H1 (cell line): ENCODE measurements around the gene HEATR9. TPM values are rescaled to one million over a fixed set of nuclear protein-coding genes. Genes with fewer than 3 reads are reported as not detected.

Source experiments
- CTCF ChIA-PET: fragments of 300-600 bp; sonication (Branson Sonifier 250); formaldehyde crosslinking; loops from one replicate; lab custom pipeline; 2021; ENCODE audit not compliant: partially characterized antibody; lab: Charles Lee
- POLR2A ChIA-PET: fragments of 300-600 bp; sonication (Branson Sonifier 250); formaldehyde crosslinking; loops from one replicate; lab custom pipeline; 2021; ENCODE audit warnings: inconsistent platforms; ENCODE audit not compliant: partially characterized antibody; lab: Charles Lee
- DNase-seq, 2 experiments: peaks; one replicate each; pipeline versions ENCODE4 v3.0.0 to v3.0.0-alpha.2; 2010 to 2022; ENCODE audit warnings: low spot score in 2 of 2, low read depth in 1 of 2, mixed read lengths in 1 of 2
- FAIRE-seq: peaks from 2 replicates; lab custom pipeline; 2011; peaks lifted over from hg19 to GRCh38; lab: Jason Lieb, UNC
- H2AFZ ChIP-seq: 2 replicates; pipeline ENCODE4 v1.8.1; 2012; ENCODE audit warnings: low read length, inconsistent platforms
- H2AK5ac ChIP-seq: 2 replicates; pipeline ENCODE4 v1.6.1; 2013; ENCODE audit warnings: low read depth, low read length
- H2BK120ac ChIP-seq: replicated peaks from 2 replicates; pipeline ENCODE3; 2013; ENCODE audit warnings: low read depth, low read length, inconsistent platforms
- H2BK12ac ChIP-seq: 2 replicates; pipeline ENCODE4 v1.6.1; 2013; ENCODE audit warnings: low read depth, low read length
- H2BK15ac ChIP-seq: 2 replicates; pipeline ENCODE4 v1.6.1; 2013; ENCODE audit warnings: low read length
- H2BK20ac ChIP-seq: 2 replicates; pipeline ENCODE4 v1.6.1; 2013; ENCODE audit warnings: low read length
- H2BK5ac ChIP-seq: 2 replicates; pipeline ENCODE4 v1.6.1; 2013; ENCODE audit warnings: low read depth, low read length
- H3K14ac ChIP-seq: 2 replicates; pipeline ENCODE4 v1.6.1; 2013; ENCODE audit warnings: inconsistent platforms; ENCODE audit not compliant: insufficient read length
- H3K18ac ChIP-seq: 2 replicates; pipeline ENCODE4 v1.6.1; 2013; ENCODE audit warnings: low read length; ENCODE audit errors: extremely low read depth
- H3K23ac ChIP-seq: 2 replicates; pipeline ENCODE4 v1.6.1; 2013; ENCODE audit warnings: inconsistent platforms; ENCODE audit not compliant: insufficient read length
- H3K23me2 ChIP-seq: 2 replicates; pipeline ENCODE4 v1.6.1; 2013; ENCODE audit warnings: low read depth, low read length
- H3K27ac ChIP-seq: 2 replicates; pipeline ENCODE4 v1.6.1; 2011; ENCODE audit warnings: low read depth, low read length, inconsistent platforms
- H3K27me3 ChIP-seq, 4 experiments: replicated peaks in 1 of 4; 1 replicate in 1 of 4; 2 replicates in 3 of 4; pipeline versions ENCODE4 v1.6.1 to v1.8.1; 2011 to 2013; ENCODE audit warnings: low read length in 3 of 4, mild to moderate bottlenecking in 3 of 4, inconsistent platforms in 2 of 4, mixed read lengths in 2 of 4, moderate library complexity in 1 of 4; ENCODE audit not compliant: control insufficient read depth in 3 of 4, insufficient read depth in 3 of 4; ENCODE audit errors: extremely low read depth in 1 of 4
- H3K36me3 ChIP-seq, 4 experiments: 2 replicates each; pipeline versions ENCODE4 v1.6.1 to v1.8.1; 2011 to 2013; ENCODE audit warnings: mild to moderate bottlenecking in 4 of 4, low read length in 3 of 4, moderate library complexity in 2 of 4, control low read depth in 1 of 4, inconsistent platforms in 1 of 4; ENCODE audit not compliant: insufficient read depth in 4 of 4, control insufficient read depth in 2 of 4
- H3K4ac ChIP-seq: replicated peaks from 2 replicates; pipeline ENCODE3; 2013; ENCODE audit warnings: low read length, low read depth, mixed read lengths, inconsistent platforms; ENCODE audit not compliant: insufficient read length
- H3K4me1 ChIP-seq, 4 experiments: replicated peaks in 1 of 4; 1 replicate in 1 of 4; 2 replicates in 3 of 4; pipeline versions ENCODE4 v1.6.1 to v1.8.1; 2011 to 2013; ENCODE audit warnings: low read length in 3 of 4, inconsistent platforms in 2 of 4, mixed read lengths in 1 of 4; ENCODE audit not compliant: insufficient read depth in 4 of 4, control insufficient read depth in 3 of 4
- H3K4me2 ChIP-seq, 2 experiments: 2 replicates each; pipeline versions ENCODE4 v1.6.1 to v1.8.1; 2011 to 2013; ENCODE audit warnings: low read depth in 2 of 2, low read length in 2 of 2, control low read depth in 1 of 2, inconsistent platforms in 1 of 2, mild to moderate bottlenecking in 1 of 2; ENCODE audit not compliant: insufficient read depth in 1 of 2
- H3K4me3 ChIP-seq, 4 experiments: fragments of 200-600, 300-600 bp in 1 of 4; sonication (generic), shearing (Covaris generic), sonication (Bioruptor Twin) in 1 of 4; 2 replicates each; pipeline versions ENCODE4 v1.5.1 to v1.8.1; 2011 to 2016; ENCODE audit warnings: low read length in 4 of 4, low read depth in 3 of 4, control low read depth in 2 of 4, inconsistent platforms in 2 of 4, mild to moderate bottlenecking in 2 of 4, mixed read lengths in 1 of 4, moderate library complexity in 1 of 4; ENCODE audit not compliant: insufficient read depth in 2 of 4; ENCODE audit errors: extremely low read depth in 1 of 4
- H3K56ac ChIP-seq: replicated peaks from 2 replicates; pipeline ENCODE3; 2013; ENCODE audit warnings: low read depth, mild to moderate bottlenecking, mixed read lengths, low read length, inconsistent platforms; ENCODE audit not compliant: insufficient read length
- H3K79me1 ChIP-seq: 2 replicates; pipeline ENCODE4 v1.6.1; 2013; ENCODE audit warnings: low read depth, low read length, control low read depth
- H3K79me2 ChIP-seq, 2 experiments: 2 replicates each; pipeline versions ENCODE4 v1.6.1 to v1.8.1; 2012 to 2013; ENCODE audit warnings: low read length in 2 of 2, mild to moderate bottlenecking in 2 of 2, inconsistent platforms in 1 of 2; ENCODE audit not compliant: insufficient read depth in 2 of 2, control insufficient read depth in 1 of 2
- H3K9ac ChIP-seq, 4 experiments: replicated peaks in 1 of 4; 1 replicate in 1 of 4; 2 replicates in 3 of 4; pipeline versions ENCODE4 v1.6.1 to v1.8.1; 2011 to 2013; ENCODE audit warnings: low read depth in 3 of 4, low read length in 3 of 4, control low read depth in 2 of 4, mild to moderate bottlenecking in 2 of 4, moderate library complexity in 2 of 4, inconsistent platforms in 1 of 4; ENCODE audit errors: extremely low read depth in 1 of 4
- H3K9me3 ChIP-seq, 2 experiments: 2 replicates each; pipeline versions ENCODE4 v1.6.1 to v1.8.1; 2012 to 2013; ENCODE audit warnings: mild to moderate bottlenecking in 2 of 2, moderate library complexity in 2 of 2, control low read depth in 1 of 2, inconsistent platforms in 1 of 2, low read depth in 1 of 2, low read length in 1 of 2, mixed read lengths in 1 of 2; ENCODE audit not compliant: insufficient read depth in 2 of 2
- H4K20me1 ChIP-seq, 2 experiments: replicated peaks in 1 of 2; 2 replicates each; pipeline versions ENCODE3 to v1.8.1; 2011 to 2013; ENCODE audit warnings: inconsistent platforms in 2 of 2, low read length in 2 of 2, mild to moderate bottlenecking in 1 of 2; ENCODE audit not compliant: insufficient read depth in 2 of 2, control insufficient read depth in 1 of 2
- H4K5ac ChIP-seq: 2 replicates; pipeline ENCODE4 v1.6.1; 2013; ENCODE audit warnings: low read length, low read depth, mixed read lengths, inconsistent platforms; ENCODE audit not compliant: insufficient read length
- H4K8ac ChIP-seq: 2 replicates; pipeline ENCODE4 v1.8.0; 2013; ENCODE audit warnings: mild to moderate bottlenecking, moderate library complexity, low read length, inconsistent platforms; ENCODE audit not compliant: insufficient read depth; ENCODE audit errors: extremely low read depth
- H4K91ac ChIP-seq: replicated peaks from 2 replicates; pipeline ENCODE3; 2013; ENCODE audit warnings: low read length, mixed read lengths, inconsistent platforms; ENCODE audit not compliant: insufficient read length
- ASH2L ChIP-seq: fragments of 200-600, 300-600 bp; sonication (generic); IDR thresholded peaks from one replicate; pipeline ENCODE4 v1.7.1; 2017; ENCODE audit warnings: low read length
- ATF3 ChIP-seq: IDR thresholded peaks from 2 replicates; pipeline ENCODE4 v1.6.1; 2011; ENCODE audit warnings: low read depth, mild to moderate bottlenecking, low read length; ENCODE audit not compliant: insufficient read depth
- CTBP2 ChIP-seq: IDR thresholded peaks from 2 replicates; pipeline ENCODE4 v1.7.0; 2011; ENCODE audit warnings: borderline replicate concordance, mild to moderate bottlenecking, moderate library complexity, mixed read lengths, low read length; ENCODE audit not compliant: insufficient read depth, insufficient read length
- KDM4A ChIP-seq: IDR thresholded peaks from one replicate; pipeline ENCODE4 v1.7.1; 2012; ENCODE audit warnings: low read depth, mild to moderate bottlenecking, moderate library complexity, low read length, inconsistent platforms; ENCODE audit not compliant: severe bottlenecking
- PHF8 ChIP-seq: fragments of 200-600 bp; sonication (generic); conservative IDR thresholded peaks from 2 replicates; pipeline ENCODE4 v1.7.1; 2012; ENCODE audit warnings: low read depth, mild to moderate bottlenecking, inconsistent platforms, low read length, moderate library complexity
- RAD21 ChIP-seq, 2 experiments: IDR thresholded peaks in 1 of 2; conservative IDR thresholded peaks in 1 of 2; 2 replicates each; pipeline ENCODE4 v1.6.1; 2011; ENCODE audit warnings: low read depth in 2 of 2, low read length in 2 of 2, improper control_type of control experiment in 1 of 2, inconsistent platforms in 1 of 2, mild to moderate bottlenecking in 1 of 2, moderate library complexity in 1 of 2
- RXRA ChIP-seq: IDR thresholded peaks from 2 replicates; pipeline ENCODE4 v1.6.1; 2011; ENCODE audit warnings: low read depth, mild to moderate bottlenecking, low read length, moderate library complexity; ENCODE audit not compliant: insufficient read depth
- TAF1 ChIP-seq: IDR thresholded peaks from 2 replicates; pipeline ENCODE4 v1.6.1; 2011; ENCODE audit warnings: mild to moderate bottlenecking, low read depth, low read length
- TBP ChIP-seq: IDR thresholded peaks from 2 replicates; pipeline ENCODE4 v1.6.1; 2011; ENCODE audit warnings: low read depth, low read length, improper control_type of control experiment
- WGBS, 2 experiments: shearing (Covaris generic) in 1 of 2; methylation state at CpG; one replicate each; pipeline versions ENCODE4 v1.1.6 to v1.1.7; 2013 to 2015; ENCODE audit warnings: low lambda C conversion rate in 2 of 2, mixed read lengths in 2 of 2, inconsistent platforms in 1 of 2, low coverage in 1 of 2, missing lambda C conversion rate in 1 of 2; ENCODE audit not compliant: insufficient replicate concordance in 2 of 2, insufficient coverage in 1 of 2, insufficient read length in 1 of 2; ENCODE audit errors: extremely low coverage in 1 of 2, missing lambda C conversion rate in 1 of 2; 5-methylcytosine and 5-hydroxymethylcytosine counted together
- polyA plus RNA-seq, 7 experiments: library from polyadenylated mRNA; depleted of rRNA in 3 of 7; stranded (reverse) in 5 of 7; unstranded in 2 of 7; fragments of >200 nt in 5 of 7; fragments of 200-250 nt in 2 of 7; gene quantifications; 1 replicate in 5 of 7; 2 replicates in 1 of 7; 4 replicates in 1 of 7; pipeline versions ENCODE4 v1.2.1 to v1.2.3, GENCODE V29; 2011 to 2013; ENCODE audit warnings: missing spikeins in 2 of 7, mixed read lengths in 2 of 7
- total RNA-seq: library from RNA; stranded (reverse); fragmentation: NEBNext Ultra II Directional; extraction: Animal tissue kit (Norgen Biotek cat#: 25700); gene quantifications from 2 replicates; pipeline ENCODE4 v1.2.1, GENCODE V29; 2021

The HEATR9 gene
- total and polyA plus RNA-seq, 2 of the 8 experiments (the other 6 are each of a cell fraction or from before 2014, with no cell fraction given), result not detected

GRCh38 chr17:35855965-35856364, 12.7 kb downstream of the HEATR9 start:
- no peak for DNase-seq
- POLR2A ChIA-PET, result interaction anchor here (0.7 to 2.8 kb wide), 3 partner anchors 8 to 11 kb away, joined by 3 to 15 read pairs (median 3); no protein-coding TSS in a partner anchor
- no peak overlapping the region for H2BK15ac ChIP-seq
- 78% methylated on average over 5 of the region's 5 CpGs; no CpG with 5 or more reads in 1 of the 2 experiments for WGBS, 2 experiments
- no peak overlapping the region for H4K91ac ChIP-seq
- H3K4me3 ChIP-seq, result no peak overlapping the region
- H3K27ac ChIP-seq, result no peak overlapping the region
- no peak overlapping the region; the same call in 1 of the 2 replicates for H2BK5ac ChIP-seq
- no peak overlapping the region for H4K5ac ChIP-seq
- no peak overlapping the region for H2AFZ ChIP-seq
- no peak overlapping the region for H2BK120ac ChIP-seq
- H4K20me1 ChIP-seq, result peaks cover 2% of the 10 kb centered on the region in 2 experiments
- no peak overlapping the region for H3K23ac ChIP-seq
- no peaks in the 10 kb centered on the region for H3K79me1 ChIP-seq
- TF ChIP-seq CTBP2, result no peak
- TF ChIP-seq ASH2L, result no peak
- no peak for TF ChIP-seq TBP
- TF ChIP-seq RXRA, result no peak
- TF ChIP-seq PHF8, result no peak
- no peak for TF ChIP-seq KDM4A
- TF ChIP-seq ATF3, result no peak
- TF ChIP-seq RAD21 (IDR thresholded peaks at IDR 0.05 in 1 of 2, conservative IDR thresholded peaks at IDR 0.05 in 1 of 2; ENCODE audit: low read depth in 2 of 2, low read length in 2 of 2), result no peak
- no peak for TF ChIP-seq TAF1
- H2BK12ac ChIP-seq, result no peak overlapping the region
- H3K79me2 ChIP-seq, result no peaks in the 10 kb centered on the region
- no peak overlapping the region for H2BK20ac ChIP-seq
- FAIRE-seq, result no peak
- H3K56ac ChIP-seq, result no peak overlapping the region
- peaks cover 3% of the 10 kb centered on the region; the same call in 1 of the 2 replicates for H3K23me2 ChIP-seq
- no peak overlapping the region for H3K4me2 ChIP-seq
- H3K36me3 ChIP-seq, result peaks cover 0 to 8% (median 5%) of the 10 kb centered on the region in 4 experiments; a peak in 5 of 8 replicates
- no peak overlapping the region for H4K8ac ChIP-seq
- H3K14ac ChIP-seq, result no peak overlapping the region
- H3K4me1 ChIP-seq, result no peaks in the 10 kb centered on the region
- H3K9ac ChIP-seq, result no peak overlapping the region
- no peak overlapping the region for H2AK5ac ChIP-seq
- H3K9me3 ChIP-seq, result no peaks in the 10 kb centered on the region
- no peak overlapping the region for H3K4ac ChIP-seq
- H3K18ac ChIP-seq, result no peak overlapping the region
- CTCF ChIA-PET, result interaction anchor here (2.4 kb wide), 2 partner anchors 9 to 92 kb away, joined by 7 to 9 read pairs; no protein-coding TSS in a partner anchor
- H3K27me3 ChIP-seq, result no peaks in the 10 kb centered on the region
